Activated CD4-positive, alpha-beta memory T cell treated with anti-CD3 and anti-CD28 coated beads for 36 hours (primary cell): ENCODE measurements around the gene CLINT1. TPM values are rescaled to one million over a fixed set of nuclear protein-coding genes. Genes with fewer than 3 reads are reported as not detected.
A peak's percentile ranks its signal among the peaks of the same experiment; 100 is the strongest.
"Not testable (repeated sequence)": the region's sequence is repeated elsewhere in the genome, so short reads cannot be mapped to it uniquely, and the experiment has no call there.

Experiments used
- CTCF ChIA-PET: fragments of 350-600 bp; sonication (Branson Sonifier 250); formaldehyde crosslinking; loops from one replicate; lab custom pipeline; 2021; ENCODE audit warnings: antibody characterized with exemption, inconsistent platforms; lab: Charles Lee
- POLR2A ChIA-PET: fragments of 350-600 bp; sonication (Branson Sonifier 250); formaldehyde crosslinking; loops from one replicate; lab custom pipeline; 2021; ENCODE audit warnings: antibody characterized with exemption; lab: Charles Lee
- DNase-seq: peaks from one replicate; pipeline ENCODE4 v3.0.0-alpha.2; 2020
- H3K27ac Mint-ChIP-seq: one replicate; pipeline ENCODE4 v1.8.0; 2021; ENCODE audit warnings: mixed read lengths
- H3K27me3 Mint-ChIP-seq: one replicate; pipeline ENCODE4 v1.8.0; 2021; ENCODE audit warnings: mixed read lengths
- H3K36me3 Mint-ChIP-seq: one replicate; pipeline ENCODE4 v1.8.0; 2021; ENCODE audit warnings: mixed read lengths
- H3K4me1 Mint-ChIP-seq: one replicate; pipeline ENCODE4 v1.8.0; 2021; ENCODE audit warnings: low read depth, mixed read lengths
- H3K4me3 Mint-ChIP-seq: one replicate; pipeline ENCODE4 v1.8.0; 2021; ENCODE audit warnings: mild to moderate bottlenecking, mixed read lengths
- H3K9me3 Mint-ChIP-seq: one replicate; pipeline ENCODE4 v1.8.0; 2021; ENCODE audit warnings: mixed read lengths
- intact Hi-C: fragments of 100-400 bp; cut with micrococcal nuclease; formaldehyde crosslinking; loops from one replicate; pipeline ENCODE4 v1.15.1; 2023
- total RNA-seq, 2 experiments: library from RNA; stranded (reverse); gene quantifications; one replicate each; pipeline ENCODE4 v1.2.3, GENCODE V29; 2021

CLINT1 gene
- total RNA-seq, 2 experiments from 2014 or later: 48.7 to 49.4 TPM

GRCh38 chr5:157885051-157885450 is 26.1 kb upstream of the CLINT1 start:
- DNase-seq, CTCF ChIA-PET, H3K4me1 Mint-ChIP-seq, H3K4me3 Mint-ChIP-seq, intact Hi-C loops, H3K27ac Mint-ChIP-seq, H3K9me3 Mint-ChIP-seq, H3K36me3 Mint-ChIP-seq, H3K27me3 Mint-ChIP-seq, POLR2A ChIA-PET: not testable (repeated sequence)

DNA sequence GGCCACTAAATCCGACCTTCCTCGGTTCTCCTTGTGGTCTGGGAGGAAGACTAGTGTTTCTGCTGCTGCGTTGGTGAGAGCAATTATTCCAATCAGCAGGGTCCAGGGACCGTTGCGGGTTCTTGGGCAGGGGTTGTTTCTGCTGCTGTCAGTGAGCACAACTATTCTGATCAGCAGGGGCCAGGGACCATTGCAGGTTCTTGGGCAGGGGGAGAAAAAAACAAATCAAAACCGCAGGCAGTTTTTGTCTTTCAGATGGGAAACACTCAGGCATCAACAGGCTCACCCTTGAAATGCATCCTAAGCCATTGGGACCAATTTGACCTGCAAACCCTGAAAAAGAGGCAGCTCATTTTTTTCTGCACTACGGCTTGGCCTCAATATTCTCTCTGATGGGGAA is 22.6 kb upstream of the CLINT1 start:
- DNase-seq, CTCF ChIA-PET, intact Hi-C loops, H3K4me1 Mint-ChIP-seq, H3K27me3 Mint-ChIP-seq, POLR2A ChIA-PET, H3K4me3 Mint-ChIP-seq, H3K36me3 Mint-ChIP-seq, H3K27ac Mint-ChIP-seq, H3K9me3 Mint-ChIP-seq: not testable (repeated sequence)

DNA sequence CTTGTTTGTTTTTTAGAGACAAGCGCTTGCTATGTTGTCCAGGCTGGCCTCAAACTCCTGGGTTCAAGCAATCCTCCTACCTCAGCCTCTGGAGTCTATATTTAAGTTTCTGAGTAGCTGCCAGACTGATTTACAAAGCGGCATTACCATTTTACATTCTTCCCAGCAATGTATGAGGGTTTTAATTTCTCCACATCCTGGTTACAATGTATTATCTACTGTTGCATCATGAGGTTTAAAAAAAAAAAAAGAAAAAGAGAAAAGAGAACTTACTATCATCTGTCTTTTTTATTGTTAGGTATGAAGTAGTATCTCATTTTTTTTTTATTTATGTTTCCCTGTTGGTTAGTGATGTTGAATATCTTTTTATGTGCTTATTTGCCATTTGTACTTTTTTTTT is 18.9 kb upstream of the CLINT1 start:
- Mint-ChIP-seq H3K4me3 (no peak overlapping the region), H3K27me3 (peaks cover 2% of the 10 kb centered on the region), H3K9me3 (peaks cover 2% of the 10 kb centered on the region), H3K27ac (no peak overlapping the region), H3K36me3 (no peaks in the 10 kb centered on the region), H3K4me1 (peaks cover 2% of the 10 kb centered on the region)
- CTCF ChIA-PET: no interaction called here
- POLR2A ChIA-PET: no interaction called here
- intact Hi-C loops: no loop called here
- DNase-seq: no peak

DNA sequence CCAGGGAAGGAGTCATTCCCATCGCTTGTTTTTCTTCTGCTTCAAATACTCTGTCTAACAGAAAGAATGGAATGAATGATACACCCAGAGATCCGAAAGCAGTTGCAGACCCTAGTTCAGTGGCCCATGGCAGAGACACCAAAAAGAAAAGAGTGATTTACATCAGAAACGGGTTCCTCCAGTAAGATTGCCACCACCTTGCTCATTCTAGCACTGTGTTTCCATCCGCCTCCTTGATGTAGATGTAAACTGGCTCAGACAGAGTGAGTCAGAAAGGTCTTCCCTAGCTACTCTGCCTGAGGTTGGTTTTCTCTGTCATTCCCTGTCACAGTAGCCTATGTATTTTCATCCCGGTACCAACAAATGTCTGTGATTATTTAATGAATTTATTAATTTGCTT is 15.9 kb upstream of the CLINT1 start:
- H3K27ac Mint-ChIP-seq: no peak overlapping the region
- H3K4me1 Mint-ChIP-seq: peaks cover 17% of the 10 kb centered on the region
- POLR2A ChIA-PET: interaction anchor here (1.0 to 1.3 kb wide), 2 partner anchors 14 to 16 kb away, joined by 3 to 5 read pairs; partner anchors contain the start of gene CLINT1
- H3K4me3 Mint-ChIP-seq: no peak overlapping the region
- H3K36me3 Mint-ChIP-seq: no peaks in the 10 kb centered on the region
- intact Hi-C loops: no loop called here
- peak; percentile 54 for DNase-seq
- CTCF ChIA-PET: no interaction called here
- H3K9me3 Mint-ChIP-seq: no peaks in the 10 kb centered on the region
- H3K27me3 Mint-ChIP-seq: peaks cover 2% of the 10 kb centered on the region

GRCh38 chr5:157870837-157871834 is 12.2 kb upstream of the CLINT1 start:
- Mint-ChIP-seq H3K4me1 (peaks cover 17% of the 10 kb centered on the region), H3K27me3 (peaks cover 2% of the 10 kb centered on the region), H3K9me3 (peaks cover 3% of the 10 kb centered on the region), H3K4me3 (no peak overlapping the region), H3K36me3 (no peaks in the 10 kb centered on the region), H3K27ac (peak overlapping the region; percentile 31)
- POLR2A ChIA-PET: interaction anchor here (1.1 kb wide), 1 partner anchor 10 kb away, joined by 4 read pairs; no protein-coding TSS in a partner anchor
- intact Hi-C loops: loop anchor here (1.0 kb wide), 2 partner anchors 13 to 22 kb away; no protein-coding TSS in a partner anchor
- DNase-seq: peak; percentile 20
- CTCF ChIA-PET: interaction anchor here (1.1 to 1.7 kb wide), 4 partner anchors 16 to 124 kb away, joined by 3 to 6 read pairs (median 4); no protein-coding TSS in a partner anchor

DNA sequence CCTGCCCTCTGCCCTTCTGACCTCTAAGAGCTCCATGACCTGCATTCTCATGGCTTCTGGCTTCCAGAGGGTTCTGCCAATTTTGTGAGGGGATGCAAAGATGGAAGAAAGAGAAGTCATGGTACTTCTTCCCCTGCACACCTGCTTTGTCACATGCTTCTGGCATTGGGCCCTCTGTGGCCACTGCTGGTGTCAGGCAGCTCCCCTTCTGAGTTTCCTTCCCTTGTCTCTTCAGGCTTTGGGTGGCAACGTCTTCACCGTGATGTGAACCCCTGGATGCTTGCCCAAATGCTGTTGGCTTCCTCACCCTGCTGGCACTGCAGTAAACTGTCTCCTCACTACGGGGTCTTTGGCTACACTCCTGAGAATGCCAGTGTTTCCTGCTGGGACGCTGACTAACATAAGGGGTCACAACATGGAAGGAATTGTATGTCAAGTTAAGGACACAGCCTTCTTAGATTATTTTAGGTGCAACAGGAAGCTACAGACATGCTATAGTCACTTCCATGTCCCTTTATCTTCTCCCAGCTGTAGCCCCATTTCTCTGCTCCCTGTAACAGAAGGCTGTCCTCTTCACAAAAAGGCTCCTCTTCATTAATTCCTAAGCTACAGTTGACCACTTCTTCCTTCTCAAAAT is 8.9 kb upstream of the CLINT1 start:
- no peak overlapping the region for H3K27ac Mint-ChIP-seq
- CTCF ChIA-PET: no interaction called here

DNA sequence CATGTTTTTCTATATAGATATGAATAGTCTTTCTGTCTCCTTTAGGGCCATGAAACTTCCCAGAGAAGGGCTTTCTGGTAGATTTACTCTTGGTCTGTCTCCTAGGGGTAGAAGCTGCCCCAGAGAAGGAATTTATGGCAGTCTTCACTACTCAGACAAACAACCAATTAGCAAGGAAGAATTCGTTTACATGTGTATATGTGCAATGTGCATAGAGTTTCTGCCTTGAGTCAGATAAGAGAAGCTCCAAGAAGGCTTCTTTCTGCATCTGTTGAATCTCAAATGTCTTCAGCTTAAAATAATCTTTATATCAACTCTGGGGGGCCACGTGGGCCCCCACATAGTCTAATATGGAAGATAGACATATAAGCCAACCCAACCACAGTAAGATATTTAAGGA is 7.6 kb upstream of the CLINT1 start:
- intact Hi-C loops: no loop called here
- DNase-seq: no peak
- peaks cover 3% of the 10 kb centered on the region for H3K9me3 Mint-ChIP-seq
- no peak overlapping the region for H3K27ac Mint-ChIP-seq
- H3K4me3 Mint-ChIP-seq: no peak overlapping the region
- no peaks in the 10 kb centered on the region for H3K27me3 Mint-ChIP-seq
- H3K4me1 Mint-ChIP-seq: peaks cover 23% of the 10 kb centered on the region
- CTCF ChIA-PET: interaction anchor here (0.6 to 1.4 kb wide), 3 partner anchors 10 to 49 kb away, joined by 3 to 5 read pairs (median 3); no protein-coding TSS in a partner anchor
- POLR2A ChIA-PET: no interaction called here
- H3K36me3 Mint-ChIP-seq: no peaks in the 10 kb centered on the region

More for the DNA sequence above, 8.9 kb upstream of the CLINT1 start:
- Mint-ChIP-seq H3K9me3 (peaks cover 3% of the 10 kb centered on the region), H3K27me3 (no peaks in the 10 kb centered on the region), H3K4me1 (peaks cover 19% of the 10 kb centered on the region), H3K36me3 (no peaks in the 10 kb centered on the region), H3K4me3 (no peak overlapping the region)
- intact Hi-C loops: no loop called here
- POLR2A ChIA-PET: no interaction called here
- no peak for DNase-seq

GRCh38 chr5:157865781-157866180 is 6.8 kb upstream of the CLINT1 start:
- intact Hi-C loops: no loop called here
- H3K36me3 Mint-ChIP-seq: no peaks in the 10 kb centered on the region
- POLR2A ChIA-PET: no interaction called here

DNA sequence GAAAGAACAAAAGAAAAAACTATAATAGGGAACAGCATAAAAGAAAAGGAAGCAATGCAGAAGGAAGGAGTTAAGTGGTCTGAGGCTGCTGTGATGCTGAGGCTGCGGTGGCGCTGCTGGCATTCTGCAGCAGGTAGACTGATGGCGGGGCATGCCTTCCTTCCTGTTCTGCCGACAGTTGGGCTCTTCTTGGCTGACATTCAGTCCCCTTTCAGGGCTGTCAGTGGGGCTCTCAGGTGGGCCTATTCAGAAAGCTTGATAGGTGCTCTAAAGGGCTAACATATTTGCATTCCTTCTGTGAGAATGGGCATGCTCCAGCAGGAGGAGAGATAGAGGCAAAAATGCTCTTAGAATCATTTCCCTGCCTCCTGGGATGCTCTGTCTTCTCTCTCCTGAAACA is 5.1 kb upstream of the CLINT1 start:
- Mint-ChIP-seq H3K36me3 (no peaks in the 10 kb centered on the region), H3K9me3 (no peaks in the 10 kb centered on the region), H3K27ac (no peak overlapping the region), H3K4me3 (no peak overlapping the region), H3K4me1 (peaks cover 34% of the 10 kb centered on the region), H3K27me3 (no peaks in the 10 kb centered on the region)
- intact Hi-C loops: loop anchor here (5.0 kb wide), 1 partner anchor 1593 kb away; no protein-coding TSS in a partner anchor
- ChIA-PET CTCF (no interaction called here), POLR2A (no interaction called here)
- no peak for DNase-seq

More at GRCh38 chr5:157865781-157866180, 6.8 kb upstream of the CLINT1 start:
- Mint-ChIP-seq H3K4me3 (no peak overlapping the region), H3K4me1 (peaks cover 23% of the 10 kb centered on the region), H3K27ac (no peak overlapping the region), H3K9me3 (peaks cover 3% of the 10 kb centered on the region), H3K27me3 (no peaks in the 10 kb centered on the region)
- no peak for DNase-seq
- CTCF ChIA-PET: interaction anchor here (0.7 to 1.4 kb wide), 2 partner anchors 49 to 398 kb away, joined by 3 to 5 read pairs; no protein-coding TSS in a partner anchor

- Mint-ChIP-seq H3K4me3 (no peak overlapping the region), H3K27me3 (no peaks in the 10 kb centered on the region), H3K36me3 (peaks cover 2% of the 10 kb centered on the region), H3K9me3 (no peaks in the 10 kb centered on the region), H3K27ac (no peak overlapping the region), H3K4me1 (peaks cover 42% of the 10 kb centered on the region)
- no peak for DNase-seq
- CTCF ChIA-PET: interaction anchor here (1.0 to 1.7 kb wide), 2 partner anchors 30 to 86 kb away, joined by 4 to 9 read pairs; no protein-coding TSS in a partner anchor
- POLR2A ChIA-PET: interaction anchor here (0.7 kb wide), 1 partner anchor 833 kb away, joined by 5 read pairs; no protein-coding TSS in a partner anchor
- intact Hi-C loops: loop anchor here (5.0 kb wide), 1 partner anchor 1595 kb away; no protein-coding TSS in a partner anchor
Measured at GRCh38 chr5:157862183-157862851, 3.4 kb upstream of the CLINT1 start.
